Testis (tissue), 3 donors: ENCODE data around the gene WWC2. TPM values are rescaled to one million over a fixed set of nuclear protein-coding genes. Genes with fewer than 3 reads are reported as not detected.
"Not testable (repeated sequence)": the region's sequence is repeated elsewhere in the genome, so short reads cannot be mapped to it uniquely, and the experiment has no call there.

Experiments
- DNase-seq: peaks from one replicate; pipeline ENCODE4 v3.0.0-alpha.2; 2019
- H3K27ac ChIP-seq, 2 donors: fragments of 200-600 bp; sonication (generic); one replicate each; pipeline ENCODE4 v1.5.1; 2019
- H3K27me3 ChIP-seq: fragments of 200-600 bp; sonication (generic); one replicate; pipeline ENCODE4 v1.5.1; 2019
- H3K36me3 ChIP-seq: fragments of 200-600 bp; sonication (generic); one replicate; pipeline ENCODE4 v1.5.1; 2017; ENCODE audit warnings: low read depth; ENCODE audit errors: missing control alignments
- H3K4me1 ChIP-seq: fragments of 200-600 bp; sonication (generic); one replicate; pipeline ENCODE4 v1.5.1; 2019
- H3K4me3 ChIP-seq, 2 donors: fragments of 200-600 bp; sonication (generic); one replicate each; pipeline ENCODE4 v1.5.1; 2017 to 2019
- H3K9me3 ChIP-seq: fragments of 200-600 bp; sonication (generic); one replicate; pipeline ENCODE4 v1.5.1; 2017
- CTCF ChIP-seq, 3 experiments: fragments of 450-650 bp in 2 of 3; fragments of 200-600 bp in 1 of 3; sonication (generic) in 1 of 3; IDR thresholded peaks; one replicate each; pipeline ENCODE4 v1.5.1; 2016 to 2019; ENCODE audit warnings: antibody characterized with exemption in 3 of 3, mild to moderate bottlenecking in 2 of 3, moderate library complexity in 1 of 3
- POLR2A ChIP-seq: fragments of 450-650 bp; IDR thresholded peaks from one replicate; pipeline ENCODE4 v1.6.1; 2017; ENCODE audit warnings: antibody characterized with exemption, mild to moderate bottlenecking, moderate library complexity
- WGBS, 2 donors: methylation state at CpG; one replicate each; pipeline ENCODE4 v1.1.5; 2018; 5-methylcytosine and 5-hydroxymethylcytosine counted together
- intact Hi-C: fragments of 100-400 bp; cut with DNase I; formaldehyde crosslinking; loops from one replicate; pipeline ENCODE4 v1.15.1; 2023; ENCODE audit warnings: low total_unique reads
- polyA plus RNA-seq: library from polyadenylated mRNA; stranded (reverse); fragments of 350-450 nt; fragmentation: Illumina TruSeq; extraction: RNeasy Lipid Tissue Mini Kit (QIAGEN cat#74804); gene quantifications from one replicate; pipeline ENCODE4 v1.2.3, GENCODE V29; 2014; ENCODE audit warnings: low read depth, low replicate concordance; ENCODE audit not compliant: insufficient read depth
- total RNA-seq, 2 donors: library from RNA; depleted of rRNA; stranded (reverse); fragments of >200 nt; gene quantifications; one replicate each; pipeline ENCODE4 v1.2.3, GENCODE V29; 2016

The WWC2 gene
- total and polyA plus RNA-seq, 3 donors from 2014 or later = 34.4 to 76.7 (median 64.2) TPM

- no peak for TF ChIP-seq CTCF (IDR thresholded peaks at IDR 0.05)
- no peak for TF ChIP-seq POLR2A
- Histone ChIP-seq H3K27ac (no peak overlapping the region), H3K4me3 (no peak overlapping the region), H3K4me1 (no peaks in the 10 kb centered on the region), H3K36me3 (no peaks in the 10 kb centered on the region), H3K9me3 (no peaks in the 10 kb centered on the region), H3K27me3 (no peaks in the 10 kb centered on the region)
- WGBS, 2 donors = 94 to 97% methylated on average over 2 of the region's 2 CpGs
- no peak for DNase-seq
- intact Hi-C loops = no loop called here
Observed at GRCh38 chr4:183185559-183185958, 86.5 kb downstream of the WWC2 start.

DNA sequence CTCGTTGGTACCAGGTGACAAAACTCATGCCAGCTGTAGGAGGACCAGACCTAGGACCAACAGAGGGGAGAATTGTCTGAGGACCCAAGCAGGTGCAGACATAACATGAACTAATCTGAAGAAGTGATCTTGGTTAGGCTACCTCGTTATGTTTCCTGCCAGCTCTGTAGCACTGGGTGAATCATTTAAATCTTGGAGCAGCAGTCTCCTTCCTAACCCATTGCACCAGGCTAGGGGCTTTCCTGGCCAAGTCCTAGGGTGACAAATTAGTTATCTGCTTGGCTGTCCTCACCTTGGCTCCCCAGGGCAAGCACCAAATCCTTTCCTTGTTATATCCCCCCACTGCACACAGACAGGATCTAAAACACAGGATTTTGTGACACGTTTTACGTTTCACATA is 87.8 kb downstream of the WWC2 start:
- Histone ChIP-seq H3K27me3 (no peaks in the 10 kb centered on the region), H3K27ac (no peak overlapping the region), H3K4me1 (no peaks in the 10 kb centered on the region), H3K36me3 (no peaks in the 10 kb centered on the region), H3K9me3 (no peaks in the 10 kb centered on the region), H3K4me3 (no peak overlapping the region)
- intact Hi-C loops = no loop called here
- DNase-seq = no peak
- TF ChIP-seq CTCF (IDR thresholded peaks at IDR 0.05) (no peak), POLR2A (no peak)
- WGBS, 2 donors = 81 to 87% methylated on average over 4 of the region's 4 CpGs

- TF ChIP-seq CTCF (IDR thresholded peaks at IDR 0.05) (no peak), POLR2A (no peak)
- intact Hi-C loops = no loop called here
Observed at GRCh38 chr4:183190900-183191527, 92.0 kb downstream of the WWC2 start.

GRCh38 chr4:183191630-183192029 is 92.6 kb downstream of the WWC2 start:
- Histone ChIP-seq H3K9me3 (no peaks in the 10 kb centered on the region), H3K4me1 (no peaks in the 10 kb centered on the region), H3K36me3 (no peaks in the 10 kb centered on the region), H3K27me3 (no peaks in the 10 kb centered on the region), H3K27ac (no peak overlapping the region), H3K4me3 (no peak overlapping the region)
- TF ChIP-seq CTCF (IDR thresholded peaks at IDR 0.05) (no peak), POLR2A (no peak)
- 97% methylated on average over 5 of the region's 5 CpGs for WGBS, 2 donors
- DNase-seq = no peak
- intact Hi-C loops = no loop called here

More at GRCh38 chr4:183190900-183191527, 92.0 kb downstream of the WWC2 start:
- H3K36me3 ChIP-seq = no peaks in the 10 kb centered on the region
- no peaks in the 10 kb centered on the region for H3K9me3 ChIP-seq
- no peak for DNase-seq
- 88 to 90% methylated on average over 4 of the region's 4 CpGs for WGBS, 2 donors
- no peak overlapping the region for H3K4me3 ChIP-seq
- no peaks in the 10 kb centered on the region for H3K27me3 ChIP-seq
- no peak overlapping the region for H3K27ac ChIP-seq
- H3K4me1 ChIP-seq = no peaks in the 10 kb centered on the region

GRCh38 chr4:183192571-183192970 is 93.5 kb downstream of the WWC2 start:
- TF ChIP-seq CTCF (IDR thresholded peaks at IDR 0.05) = no peak
- TF ChIP-seq POLR2A = no peak
- no peaks in the 10 kb centered on the region for H3K9me3 ChIP-seq
- H3K27ac ChIP-seq = no peak overlapping the region
- no peaks in the 10 kb centered on the region for H3K27me3 ChIP-seq
- H3K4me3 ChIP-seq = no peak overlapping the region
- no peaks in the 10 kb centered on the region for H3K4me1 ChIP-seq
- no peak for DNase-seq
- 83 to 96% methylated on average over 2 of the region's 2 CpGs for WGBS, 2 donors
- intact Hi-C loops = no loop called here
- no peaks in the 10 kb centered on the region for H3K36me3 ChIP-seq

GRCh38 chr4:183193730-183194338 is 94.8 kb downstream of the WWC2 start:
- WGBS, 2 donors = 81 to 90% methylated on average over 6 of the region's 6 CpGs
- H3K27ac ChIP-seq, H3K27me3 ChIP-seq, intact Hi-C loops, H3K36me3 ChIP-seq, H3K4me1 ChIP-seq, H3K9me3 ChIP-seq, DNase-seq, H3K4me3 ChIP-seq: not testable (repeated sequence)
